ENCODE results near the gene SNAPC3.

Gene SNAPC3

DNA sequence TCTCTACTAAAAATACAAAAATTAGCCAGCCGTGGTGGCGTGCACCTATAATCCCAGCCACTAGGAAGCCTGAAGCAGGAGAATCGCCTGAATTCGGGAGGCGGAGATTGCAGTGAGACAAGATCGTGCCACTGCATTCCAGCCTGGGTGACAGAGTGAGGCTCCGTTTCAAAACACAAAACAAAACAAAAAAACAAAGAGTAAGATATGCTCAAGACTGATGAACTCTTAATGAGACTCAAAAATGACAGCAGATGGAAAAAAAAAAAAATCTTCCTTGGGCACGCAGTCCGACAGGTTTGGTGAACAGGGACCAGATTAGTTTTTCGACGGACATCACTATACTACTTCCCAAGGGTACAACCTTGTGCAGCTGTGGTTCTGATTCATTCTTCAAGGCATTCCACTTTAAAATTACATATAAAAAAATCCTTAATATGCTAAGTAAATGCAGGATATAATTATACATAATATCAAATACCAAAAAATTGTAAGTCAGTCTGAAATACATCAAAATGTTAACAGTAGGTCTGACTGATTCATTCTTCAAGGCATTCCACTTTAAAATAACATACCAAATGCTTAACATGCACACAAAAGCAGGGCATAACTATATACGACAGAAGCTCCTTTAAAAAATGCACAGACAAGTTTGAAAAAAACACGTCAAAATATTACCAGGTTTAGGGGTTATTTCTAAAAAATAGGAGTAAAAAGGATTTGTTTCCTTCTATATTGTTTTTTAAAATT lies 75.7 kb downstream of the SNAPC3 start:
- DNase-seq: no peak

DNA sequence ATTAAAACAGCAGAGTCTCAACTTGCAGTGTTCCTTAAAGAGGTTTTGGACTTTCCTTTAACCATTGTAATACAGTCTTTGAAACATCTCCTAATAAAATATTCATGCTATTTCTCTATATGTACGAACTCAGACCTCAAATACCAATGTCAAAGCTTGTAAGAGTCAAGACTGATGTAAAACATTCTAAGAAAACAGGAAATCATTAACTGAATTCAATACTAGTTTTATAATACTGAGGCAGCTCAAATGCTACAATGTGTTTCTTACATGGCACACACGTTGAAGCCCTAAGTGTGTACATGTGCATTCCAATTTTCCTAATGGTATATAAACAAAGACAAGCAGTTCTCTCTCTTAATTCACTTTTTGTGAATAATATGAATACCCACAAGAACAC lies 76.5 kb downstream of the SNAPC3 start:
- no peak for DNase-seq

DNA sequence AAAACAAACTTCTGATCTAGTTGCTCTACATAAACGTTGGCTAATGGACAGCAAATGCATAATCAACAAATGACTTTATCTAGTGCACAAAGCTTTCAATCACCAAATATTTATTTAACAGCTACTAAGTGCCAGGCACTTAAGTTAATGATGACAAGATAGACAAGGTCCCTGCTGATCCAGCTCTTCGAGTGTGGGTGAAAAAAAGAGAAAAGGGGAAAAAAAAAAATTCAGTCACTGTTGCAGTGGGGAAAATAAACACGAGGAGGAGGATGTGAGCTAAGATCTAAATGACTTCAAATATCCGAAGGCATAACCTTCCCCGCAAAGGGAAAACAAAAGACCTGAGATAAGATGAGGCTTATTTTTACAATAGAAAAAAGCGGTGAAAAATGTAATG lies 78.5 kb downstream of the SNAPC3 start:
- no peak for DNase-seq

DNA sequence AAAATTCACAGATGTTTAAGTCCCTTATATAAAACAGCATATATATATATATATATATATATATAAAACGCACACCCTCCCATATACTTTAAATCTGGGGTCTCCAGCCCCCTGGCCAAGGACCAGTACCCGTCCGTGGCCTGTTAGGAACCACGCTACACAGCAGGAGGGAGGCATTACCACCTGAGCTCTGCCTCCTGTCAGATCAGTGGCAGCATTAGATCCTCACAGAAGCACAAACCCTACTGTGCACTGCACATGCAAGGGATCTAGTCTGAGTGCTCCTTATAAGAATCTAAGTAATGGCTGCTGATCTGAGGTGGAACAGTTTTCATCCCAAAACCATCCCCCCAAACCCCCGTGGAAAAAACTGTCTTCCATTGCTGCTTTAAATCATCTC lies 79.1 kb downstream of the SNAPC3 start:
- DNase-seq: no peak

DNA sequence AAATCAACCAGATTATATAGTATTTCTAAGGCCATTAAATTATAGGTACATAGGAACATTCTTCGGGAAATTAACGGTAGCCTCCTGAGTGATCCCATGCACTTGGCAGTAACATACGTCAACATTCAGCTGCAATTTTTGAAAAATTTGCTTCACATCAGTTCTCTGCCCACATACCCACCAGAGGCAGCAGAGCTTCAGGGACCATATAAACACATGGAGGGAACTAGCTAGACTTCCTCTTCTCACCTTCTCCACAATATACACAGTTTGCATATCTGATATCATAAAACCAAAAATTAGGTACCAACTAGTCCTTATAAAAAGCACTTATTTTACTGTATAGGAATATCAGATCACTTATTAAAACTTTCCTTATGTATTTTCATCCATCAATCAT lies 83.2 kb downstream of the SNAPC3 start:
- DNase-seq: no peak

DNA sequence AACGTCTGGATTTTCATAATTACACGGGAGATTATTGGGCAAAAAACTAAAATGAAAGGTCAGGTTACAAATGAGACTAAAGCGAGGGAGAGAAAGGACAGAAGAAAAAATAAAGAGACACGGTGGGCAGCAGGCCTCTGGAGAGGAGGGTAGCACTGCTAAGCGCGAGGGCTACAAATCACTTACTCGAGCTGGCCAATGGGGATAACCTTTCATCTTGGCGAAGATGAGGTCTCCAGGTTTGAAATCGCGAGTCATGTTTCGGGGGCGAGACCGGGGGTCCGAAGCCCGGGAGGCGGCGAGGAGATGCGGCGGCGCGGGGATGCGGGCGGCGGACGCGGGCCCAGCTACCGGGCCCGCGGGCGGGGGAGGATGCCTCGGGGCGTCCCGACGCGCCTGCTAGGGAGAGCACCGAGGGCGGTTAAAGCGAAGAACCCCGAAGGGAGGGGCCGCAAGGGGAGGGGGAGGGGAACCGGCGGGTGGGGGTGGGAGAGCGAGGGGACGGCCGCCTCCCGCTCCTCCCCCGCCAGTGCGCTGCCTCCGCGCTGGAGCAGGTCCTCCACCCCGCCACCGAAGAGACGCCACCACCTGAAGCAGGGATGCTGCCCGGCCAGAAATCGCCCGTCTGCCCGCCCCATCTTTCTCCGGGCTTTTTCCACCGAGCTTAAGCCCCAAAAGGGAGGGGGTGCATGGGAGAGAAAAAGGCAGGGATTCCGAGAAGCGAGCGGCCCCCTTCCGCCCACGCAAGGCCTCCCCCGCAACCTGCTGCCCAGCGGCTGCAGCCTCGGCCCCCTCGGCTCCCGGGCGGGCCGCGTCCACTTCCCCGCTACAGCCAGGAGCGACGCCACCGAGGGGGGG lies 87.5 kb downstream of the SNAPC3 start:
- no peak for DNase-seq

DNA sequence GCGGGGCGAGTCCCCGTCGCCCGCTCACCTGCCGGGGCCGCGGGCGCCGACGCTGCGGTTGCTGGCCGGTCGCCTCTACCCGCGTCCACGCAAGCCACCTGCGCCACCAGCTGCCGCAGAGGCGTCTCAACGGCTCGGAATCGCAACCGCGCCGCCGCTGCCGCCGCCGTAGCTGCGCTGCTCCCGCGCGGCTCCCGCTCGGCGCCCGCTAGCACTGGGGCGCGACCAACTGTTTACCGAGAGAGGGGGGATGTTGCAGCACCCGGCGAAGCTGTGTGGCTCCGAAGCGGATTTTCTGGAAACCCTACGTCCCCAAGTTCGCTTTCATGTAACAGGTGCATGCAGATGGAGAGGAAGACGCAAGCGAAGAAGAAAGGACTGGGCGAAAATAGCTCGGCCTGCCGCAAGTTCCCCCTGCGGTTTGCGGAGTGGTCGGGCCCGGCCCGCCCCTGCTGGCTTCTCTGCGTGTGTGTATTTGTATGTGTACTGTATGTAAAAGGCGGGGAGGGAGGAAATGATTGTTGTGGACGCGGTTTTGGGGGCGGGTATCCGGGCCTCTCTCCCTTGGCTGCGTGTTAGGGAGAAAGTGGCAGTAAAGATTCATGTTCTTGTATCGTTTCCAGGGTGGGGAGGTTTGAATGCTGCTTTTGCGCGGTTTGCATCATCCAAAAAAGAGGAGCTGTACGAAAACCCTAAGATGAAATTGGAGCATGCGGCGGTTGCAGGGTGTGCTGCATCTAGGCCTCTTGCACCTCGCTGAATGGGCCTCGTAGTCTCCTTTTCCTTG lies 88.3 kb downstream of the SNAPC3 start, which contains the start of gene PSIP1:
TSS of gene PSIP1 (minus strand) at position 182 of the 787 bp plus-strand sequence. CDS start 782 bp downstream, outside the sequence.
- peak; percentile 88 for DNase-seq
